Right forelimb (tissue), 1 donor: ENCODE data around the gene ACSS1.

Experiments
- DNase-seq: peaks from one replicate; pipeline ENCODE4 v3.0.0-alpha.2; 2018

Gene ACSS1

GRCh38 chr20:24992487-24993205, 65.3 kb downstream of the ACSS1 start, which contains the start of gene APMAP:
Gene APMAP (minus strand): TSS chr20:24992751. CDS start chr20:24992688, 63 bp downstream.
- peak; percentile 97 for DNase-seq

GRCh38 chr20:24991897-24992486, 65.9 kb downstream of the ACSS1 start:
- DNase-seq = no peak

GRCh38 chr20:24990810-24991252, 67.1 kb downstream of the ACSS1 start:
- DNase-seq = no peak

- DNase-seq = no peak
Measured at GRCh38 chr20:24989162-24989561, 68.8 kb downstream of the ACSS1 start.

- no peak for DNase-seq
Measured at GRCh38 chr20:24987873-24988835, 69.8 kb downstream of the ACSS1 start.

- DNase-seq = no peak
Measured at GRCh38 chr20:24987244-24987643, 70.7 kb downstream of the ACSS1 start.

- no peak for DNase-seq
Measured at GRCh38 chr20:24986436-24987015, 71.4 kb downstream of the ACSS1 start.

GRCh38 chr20:24985802-24986201, 72.1 kb downstream of the ACSS1 start:
- no peak for DNase-seq

GRCh38 chr20:24984961-24985640, 72.8 kb downstream of the ACSS1 start:
- DNase-seq = no peak

- DNase-seq = no peak
Measured at GRCh38 chr20:24983896-24984295, 74.0 kb downstream of the ACSS1 start.

- no peak for DNase-seq
Measured at GRCh38 chr20:24981790-24982189, 76.1 kb downstream of the ACSS1 start.

- DNase-seq = no peak
Measured at GRCh38 chr20:24981282-24981681, 76.7 kb downstream of the ACSS1 start.

GRCh38 chr20:24980291-24981053, 77.5 kb downstream of the ACSS1 start:
- no peak for DNase-seq

- no peak for DNase-seq
Measured at GRCh38 chr20:24979036-24979960, 78.6 kb downstream of the ACSS1 start.

GRCh38 chr20:24978513-24978912, 79.4 kb downstream of the ACSS1 start:
- DNase-seq = no peak

- no peak for DNase-seq
Measured at GRCh38 chr20:24977797-24978196, 80.1 kb downstream of the ACSS1 start.

GRCh38 chr20:24977336-24977735, 80.6 kb downstream of the ACSS1 start:
- DNase-seq = no peak

- DNase-seq = peak; percentile 27
Measured at GRCh38 chr20:24972341-24972740, 85.6 kb downstream of the ACSS1 start.

GRCh38 chr20:24971376-24972101, 86.4 kb downstream of the ACSS1 start:
- no peak for DNase-seq

- no peak for DNase-seq
Measured at GRCh38 chr20:24970754-24971153, 87.2 kb downstream of the ACSS1 start.
